GM12878 (cell line): ENCODE measurements around the gene KIFAP3. TPM values are rescaled to one million over a fixed set of nuclear protein-coding genes. Genes with fewer than 3 reads are reported as not detected.

Experiments
- ATAC-seq: fragments of 200-7000 bp; cut with Tn5 transposase; 3 replicates; pipeline ENCODE4 v1.9.1; 2020; ENCODE audit warnings: mild to moderate bottlenecking, moderate library complexity
- BruUV-seq: library from RNA; stranded (reverse); fragments of 400-500 nt; replicated peaks from 2 replicates; lab custom pipeline; 2021; lab: Mats Ljungman, UMichigan
- CTCF ChIA-PET: fragments of 300-600 bp; sonication (Branson Sonifier 250); formaldehyde crosslinking; extraction: SDS; loops from one replicate; lab custom pipeline; 2021; ENCODE audit warnings: inconsistent platforms; lab: Yijun Ruan, JAX
- POLR2A ChIA-PET: fragments of 350-600 bp; formaldehyde crosslinking; extraction: SDS; loops from one replicate; lab custom pipeline; 2021; ENCODE audit warnings: inconsistent platforms; lab: Charles Lee
- RAD21 ChIA-PET: fragments of 300-600 bp; sonication (Branson Sonifier 250); formaldehyde crosslinking; loops from one replicate; lab custom pipeline; 2023; ENCODE audit warnings: antibody characterized with exemption; ENCODE audit not compliant: unreplicated experiment; lab: Charles Lee
- SMC1A ChIA-PET: fragments of 300-600 bp; sonication (Branson Sonifier 250); formaldehyde crosslinking; loops from one replicate; lab custom pipeline; 2023; ENCODE audit not compliant: unreplicated experiment, uncharacterized antibody; lab: Charles Lee
- DNase-seq: peaks from one replicate; pipeline ENCODE4 v3.0.0-alpha.2; 2011; ENCODE audit warnings: low read depth, low spot score
- FAIRE-seq: peaks from 3 replicates; lab custom pipeline; 2011; peaks lifted over from hg19 to GRCh38; lab: Jason Lieb, UNC
- H2AFZ ChIP-seq: 2 replicates; pipeline ENCODE4 v1.6.0; 2011; ENCODE audit warnings: low read depth, low read length, control low read depth; ENCODE audit not compliant: control insufficient read depth
- H3K27ac ChIP-seq: 2 replicates; pipeline ENCODE4 v1.5.1; 2011; ENCODE audit warnings: control low read depth; ENCODE audit not compliant: control insufficient read depth, insufficient read depth
- H3K27me3 ChIP-seq, 2 experiments: replicated peaks in 1 of 2; 2 replicates each; pipeline versions ENCODE4 v1.6.0 to v1.6.1; 2011; ENCODE audit warnings: low read length in 1 of 2; ENCODE audit not compliant: control insufficient read depth in 2 of 2, insufficient read depth in 2 of 2
- H3K36me3 ChIP-seq, 2 experiments: 2 replicates each; pipeline ENCODE4 v1.5.1; 2011; ENCODE audit warnings: low read length in 1 of 2; ENCODE audit not compliant: control insufficient read depth in 2 of 2, insufficient read depth in 2 of 2
- H3K4me1 ChIP-seq: 2 replicates; pipeline ENCODE4 v1.6.1; 2011; ENCODE audit warnings: mild to moderate bottlenecking, low read length, moderate library complexity, mixed read lengths; ENCODE audit not compliant: control insufficient read depth, insufficient read depth
- H3K4me2 ChIP-seq: 2 replicates; pipeline ENCODE4 v1.6.0; 2011; ENCODE audit warnings: control low read depth; ENCODE audit not compliant: control insufficient read depth, insufficient read depth
- H3K4me3 ChIP-seq: fragments of 200-600 bp; sonication (generic); 2 replicates; pipeline ENCODE4 v1.5.1; 2016
- H3K79me2 ChIP-seq: 2 replicates; pipeline ENCODE4 v1.6.0; 2011; ENCODE audit warnings: low read length; ENCODE audit not compliant: control insufficient read depth, insufficient read depth
- H3K9ac ChIP-seq: 2 replicates; pipeline ENCODE4 v1.8.0; 2011; ENCODE audit warnings: low read length, control low read depth, mixed read lengths; ENCODE audit not compliant: control insufficient read depth, insufficient read depth
- H3K9me3 ChIP-seq: replicated peaks from 3 replicates; pipeline ENCODE4 v1.5.1; 2011; ENCODE audit warnings: mild to moderate bottlenecking, low read length; ENCODE audit not compliant: control insufficient read depth, insufficient read depth
- H4K20me1 ChIP-seq: 2 replicates; pipeline ENCODE4 v1.6.0; 2011; ENCODE audit not compliant: control insufficient read depth, insufficient read depth
- CHD4 ChIP-seq: fragments of 200-600 bp; sonication (generic); IDR thresholded peaks from 2 replicates; pipeline ENCODE4 v1.6.1; 2016; ENCODE audit warnings: mild to moderate bottlenecking
- EP300 ChIP-seq, 2 experiments: fragments of 150-350 bp in 1 of 2; IDR thresholded peaks; 2 replicates each; pipeline ENCODE4 v1.6.1; 2011 to 2012; ENCODE audit warnings: low read depth in 2 of 2, low read length in 2 of 2, borderline replicate concordance in 1 of 2, improper control_type of control experiment in 1 of 2, inconsistent platforms in 1 of 2; ENCODE audit not compliant: control insufficient read depth in 1 of 2
- HDAC2 ChIP-seq: fragments of 200-600 bp; sonication (generic); IDR thresholded peaks from 2 replicates; pipeline ENCODE4 v1.6.1; 2017
- LARP7 ChIP-seq: fragments of 450-650 bp; IDR thresholded peaks from 2 replicates; pipeline ENCODE4 v1.6.1; 2017; ENCODE audit warnings: mild to moderate bottlenecking
- NFIC ChIP-seq: IDR thresholded peaks from 2 replicates; pipeline ENCODE4 v1.6.1; 2012; ENCODE audit warnings: low read depth, mild to moderate bottlenecking, inconsistent platforms, low read length, moderate library complexity
- NFYB ChIP-seq: IDR thresholded peaks from 2 replicates; pipeline ENCODE4 v1.6.1; 2011; ENCODE audit warnings: low read depth, mild to moderate bottlenecking, low read length, improper control_type of control experiment, moderate library complexity; ENCODE audit not compliant: insufficient read depth
- NR2C2 ChIP-seq: IDR thresholded peaks from 2 replicates; pipeline ENCODE4 v1.6.1; 2011; ENCODE audit warnings: borderline replicate concordance, low read depth; ENCODE audit not compliant: control insufficient read depth, insufficient read length
- RB1 ChIP-seq: fragments of 450-650 bp; formaldehyde crosslinking; IDR thresholded peaks from 2 replicates; pipeline ENCODE4 v1.6.1; 2017; ENCODE audit warnings: mild to moderate bottlenecking, borderline replicate concordance
- SKIL ChIP-seq: fragments of 450-650 bp; IDR thresholded peaks from 2 replicates; pipeline ENCODE4 v1.6.1; 2017; ENCODE audit warnings: mild to moderate bottlenecking, low read depth, inconsistent platforms; ENCODE audit not compliant: poor library complexity, severe bottlenecking
- STAT1 ChIP-seq: fragments of 450-650 bp; conservative IDR thresholded peaks from 2 replicates; pipeline ENCODE4 v1.6.1; 2014; ENCODE audit warnings: antibody characterized with exemption, mild to moderate bottlenecking
- TAF1 ChIP-seq: IDR thresholded peaks from 2 replicates; pipeline ENCODE4 v1.6.1; 2011; ENCODE audit warnings: mild to moderate bottlenecking, low read depth, low read length, borderline replicate concordance
- TCF3 ChIP-seq: IDR thresholded peaks from 2 replicates; pipeline ENCODE4 v1.6.1; 2012; ENCODE audit warnings: low read depth, mild to moderate bottlenecking, low read length, borderline replicate concordance; ENCODE audit not compliant: insufficient read depth
- ZBTB33 ChIP-seq: fragments of 450-650 bp; IDR thresholded peaks from 2 replicates; pipeline ENCODE4 v1.6.1; 2017; ENCODE audit warnings: mild to moderate bottlenecking
- ZNF207 ChIP-seq: fragments of 450-650 bp; IDR thresholded peaks from 2 replicates; pipeline ENCODE4 v1.6.1; 2014; ENCODE audit warnings: antibody characterized with exemption, mild to moderate bottlenecking, borderline replicate concordance
- ZSCAN29 ChIP-seq: fragments of 450-650 bp; IDR thresholded peaks from 2 replicates; pipeline ENCODE4 v1.6.1; 2017; ENCODE audit warnings: mild to moderate bottlenecking, moderate library complexity
- WGBS: methylation state at CpG from one replicate; pipeline ENCODE4 v1.1.6; 2016; ENCODE audit warnings: low lambda C conversion rate; ENCODE audit not compliant: insufficient replicate concordance, insufficient coverage; ENCODE audit errors: missing lambda C conversion rate; 5-methylcytosine and 5-hydroxymethylcytosine counted together
- in situ Hi-C: fragments of 300-500 bp; cut with MboI; formaldehyde crosslinking; loops from 9 replicates; pipeline ENCODE4 v1.14.3; 2018; ENCODE audit warnings: mixed read lengths
- intact Hi-C: fragments of 100-400 bp; cut with micrococcal nuclease; formaldehyde crosslinking; loops from one replicate; pipeline ENCODE4 v1.14.2; 2022; ENCODE audit not compliant: unreplicated experiment
- polyA plus RNA-seq, 11 experiments: library from polyadenylated mRNA; depleted of rRNA in 4 of 11; unstranded in 6 of 11; stranded (reverse) in 5 of 11; fragments of >200 nt; fragmentation: Nextera tagmentation in 4 of 11; fragmentation: Illumina TruSeq in 1 of 11; extraction: Ambion mirVana in 4 of 11; extraction: Trizol in 1 of 11; gene quantifications; 1 replicate in 1 of 11; 2 replicates in 10 of 11; pipeline versions ENCODE4 v1.2.1 to v1.2.3, GENCODE V29; 2011 to 2016; ENCODE audit warnings: inconsistent platforms in 2 of 11, missing spikeins in 2 of 11, low read depth in 1 of 11
- total RNA-seq, 4 experiments: library from RNA; depleted of rRNA in 3 of 4; stranded (reverse); fragments of >200 nt in 3 of 4; fragmentation: Illumina TruSeq in 1 of 4; extraction: Trizol in 1 of 4; gene quantifications; 2 replicates each; pipeline versions ENCODE4 v1.2.1 to v1.2.3, GENCODE V29; 2013 to 2021

The KIFAP3 gene
- total and polyA plus RNA-seq, 10 of the 15 experiments (the other 5 are each of a cell fraction or from before 2014, with no cell fraction given) = 13.7 to 100 (median 18.9) TPM

DNA sequence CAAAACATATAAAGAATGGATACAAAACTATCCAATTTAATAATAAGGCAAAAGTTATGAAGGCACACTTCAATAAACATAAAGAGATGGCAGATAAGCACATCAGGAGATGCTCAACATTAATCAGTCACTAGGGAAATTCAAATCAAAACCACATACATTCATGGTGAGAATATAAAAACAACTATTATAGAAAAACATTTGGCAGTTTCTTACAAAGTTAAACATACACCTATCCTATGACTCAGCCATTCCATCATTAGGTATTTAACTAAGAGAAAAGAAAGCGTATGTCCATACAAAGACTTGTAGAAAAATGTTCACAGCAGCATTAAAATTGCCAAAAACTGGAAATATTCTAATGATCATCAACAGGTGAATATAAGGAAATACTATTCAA, 44.3 kb downstream of the KIFAP3 start:
- in situ Hi-C loops = no loop called here
- H3K9me3 ChIP-seq = peaks cover 5% of the 10 kb centered on the region; the same call in 2 of the 3 replicates
- no TSS peak for BruUV-seq

More for the DNA sequence above, 44.3 kb downstream of the KIFAP3 start:
- Histone ChIP-seq H4K20me1 (no peaks in the 10 kb centered on the region), H3K36me3 (peaks cover 0 to 2% of the 10 kb centered on the region in 2 experiments; a peak in 1 of 4 replicates), H3K79me2 (no peaks in the 10 kb centered on the region), H3K27ac (no peak overlapping the region), H3K4me2 (no peak overlapping the region), H3K4me3 (no peak overlapping the region), H2AFZ (no peak overlapping the region), H3K4me1 (no peaks in the 10 kb centered on the region), H3K27me3 (no peaks in the 10 kb centered on the region), H3K9ac (no peak overlapping the region)
- RAD21 ChIA-PET = no interaction called here
- POLR2A ChIA-PET = no interaction called here
- no peak for ATAC-seq
- SMC1A ChIA-PET = interaction anchor here (1.5 kb wide), 1 partner anchor 36 kb away, joined by 5 read pairs; no protein-coding TSS in a partner anchor
- 100% methylated on average over 1 of the region's 1 CpG for WGBS
- no peak for DNase-seq
- CTCF ChIA-PET = interaction anchor here (1.3 kb wide), 1 partner anchor 44 kb away, joined by 5 read pairs; the partner anchor contains the start of gene KIFAP3
- intact Hi-C loops = no loop called here
- FAIRE-seq = no peak
- TF ChIP-seq SKIL (no peak), HDAC2 (no peak), TAF1 (no peak), ZSCAN29 (no peak), RB1 (no peak), ZNF207 (no peak), NFYB (no peak), CHD4 (no peak), LARP7 (no peak), NR2C2 (no peak), TCF3 (no peak), ZBTB33 (no peak), STAT1 (no peak), EP300 (IDR thresholded peaks at IDR 0.05; ENCODE audit: borderline replicate concordance in 1 of 2, control insufficient read depth in 1 of 2, low read depth in 2 of 2, low read length in 2 of 2) (no peak), NFIC (no peak)
